Measurements from ENCODE around the gene MTMR4.

MTMR4 gene

GRCh38 chr17:58531661-58532554 is 17.5 kb upstream of the MTMR4 start:
- H3K27ac Mint-ChIP-seq = no peak overlapping the region
- H3K4me1 Mint-ChIP-seq (ENCODE audit: low read depth) = peaks cover 3% of the 10 kb centered on the region
- H3K9me3 Mint-ChIP-seq = no peaks in the 10 kb centered on the region
- H3K36me3 Mint-ChIP-seq (ENCODE audit: low read depth) = no peaks in the 10 kb centered on the region
- peaks cover 42% of the 10 kb centered on the region for H3K27me3 Mint-ChIP-seq
- H3K4me3 Mint-ChIP-seq = peak overlapping the region; percentile 47

GRCh38 chr17:58531122-58531521 is 16.7 kb upstream of the MTMR4 start:
- H3K4me3 Mint-ChIP-seq = peak overlapping the region; percentile 13
- H3K27ac Mint-ChIP-seq = no peak overlapping the region
- H3K4me1 Mint-ChIP-seq (ENCODE audit: low read depth) = peaks cover 3% of the 10 kb centered on the region
- H3K9me3 Mint-ChIP-seq = no peaks in the 10 kb centered on the region
- H3K36me3 Mint-ChIP-seq (ENCODE audit: low read depth) = no peaks in the 10 kb centered on the region
- H3K27me3 Mint-ChIP-seq = peaks cover 42% of the 10 kb centered on the region

- H3K9me3 Mint-ChIP-seq = no peaks in the 10 kb centered on the region
- H3K36me3 Mint-ChIP-seq (ENCODE audit: low read depth) = no peaks in the 10 kb centered on the region
- peaks cover 42% of the 10 kb centered on the region for H3K27me3 Mint-ChIP-seq
- H3K27ac Mint-ChIP-seq = no peak overlapping the region
- peak overlapping the region; percentile 13 for H3K4me3 Mint-ChIP-seq
- H3K4me1 Mint-ChIP-seq (ENCODE audit: low read depth) = peaks cover 3% of the 10 kb centered on the region
Observed at GRCh38 chr17:58530655-58531054, 16.2 kb upstream of the MTMR4 start.

- H3K4me3 Mint-ChIP-seq = no peak overlapping the region
- H3K27me3 Mint-ChIP-seq = peaks cover 30% of the 10 kb centered on the region
Observed at GRCh38 chr17:58529275-58529674, 14.8 kb upstream of the MTMR4 start.

GRCh38 chr17:58528443-58528842 is 14.0 kb upstream of the MTMR4 start:
- peaks cover 3% of the 10 kb centered on the region for H3K4me1 Mint-ChIP-seq (ENCODE audit: low read depth)
- no peaks in the 10 kb centered on the region for H3K9me3 Mint-ChIP-seq
- no peak overlapping the region for H3K27ac Mint-ChIP-seq
- H3K27me3 Mint-ChIP-seq = peaks cover 28% of the 10 kb centered on the region
- no peaks in the 10 kb centered on the region for H3K36me3 Mint-ChIP-seq (ENCODE audit: low read depth)
- no peak overlapping the region for H3K4me3 Mint-ChIP-seq

More at GRCh38 chr17:58529275-58529674, 14.8 kb upstream of the MTMR4 start:
- no peaks in the 10 kb centered on the region for H3K9me3 Mint-ChIP-seq
- no peak overlapping the region for H3K27ac Mint-ChIP-seq
- H3K36me3 Mint-ChIP-seq (ENCODE audit: low read depth) = no peaks in the 10 kb centered on the region
- peaks cover 3% of the 10 kb centered on the region for H3K4me1 Mint-ChIP-seq (ENCODE audit: low read depth)

- no peaks in the 10 kb centered on the region for H3K9me3 Mint-ChIP-seq
- no peak overlapping the region for H3K27ac Mint-ChIP-seq
- H3K36me3 Mint-ChIP-seq (ENCODE audit: low read depth) = no peaks in the 10 kb centered on the region
- peaks cover 3% of the 10 kb centered on the region for H3K4me1 Mint-ChIP-seq (ENCODE audit: low read depth)
- H3K27me3 Mint-ChIP-seq = peaks cover 23% of the 10 kb centered on the region
- H3K4me3 Mint-ChIP-seq = no peak overlapping the region
Observed at GRCh38 chr17:58527949-58528348, 13.5 kb upstream of the MTMR4 start.

- H3K27me3 Mint-ChIP-seq = peaks cover 16% of the 10 kb centered on the region
- H3K36me3 Mint-ChIP-seq (ENCODE audit: low read depth) = no peaks in the 10 kb centered on the region
- no peaks in the 10 kb centered on the region for H3K9me3 Mint-ChIP-seq
- peaks cover 3% of the 10 kb centered on the region for H3K4me1 Mint-ChIP-seq (ENCODE audit: low read depth)
- H3K27ac Mint-ChIP-seq = no peak overlapping the region
- no peak overlapping the region for H3K4me3 Mint-ChIP-seq
Observed at GRCh38 chr17:58527306-58527705, 12.9 kb upstream of the MTMR4 start.

- Mint-ChIP-seq H3K9me3 (no peaks in the 10 kb centered on the region), H3K4me1 (ENCODE audit: low read depth) (peaks cover under 1% of the 10 kb centered on the region), H3K36me3 (ENCODE audit: low read depth) (no peaks in the 10 kb centered on the region), H3K27ac (no peak overlapping the region), H3K27me3 (peaks cover 9% of the 10 kb centered on the region), H3K4me3 (no peak overlapping the region)
Observed at GRCh38 chr17:58525239-58525638, 10.8 kb upstream of the MTMR4 start.

GRCh38 chr17:58521680-58522079 is 7.2 kb upstream of the MTMR4 start:
- H3K4me3 Mint-ChIP-seq = no peak overlapping the region
- peaks cover 4% of the 10 kb centered on the region for H3K27me3 Mint-ChIP-seq
- no peaks in the 10 kb centered on the region for H3K9me3 Mint-ChIP-seq
- no peak overlapping the region for H3K27ac Mint-ChIP-seq
- H3K4me1 Mint-ChIP-seq (ENCODE audit: low read depth) = peaks cover 25% of the 10 kb centered on the region
- peaks cover 4% of the 10 kb centered on the region for H3K36me3 Mint-ChIP-seq (ENCODE audit: low read depth)

- peaks cover 32% of the 10 kb centered on the region for H3K4me1 Mint-ChIP-seq (ENCODE audit: low read depth)
- H3K9me3 Mint-ChIP-seq = no peaks in the 10 kb centered on the region
- H3K27ac Mint-ChIP-seq = no peak overlapping the region
- H3K4me3 Mint-ChIP-seq = no peak overlapping the region
- peaks cover 4% of the 10 kb centered on the region for H3K36me3 Mint-ChIP-seq (ENCODE audit: low read depth)
- H3K27me3 Mint-ChIP-seq = peaks cover 4% of the 10 kb centered on the region
Observed at GRCh38 chr17:58520843-58521430, 6.5 kb upstream of the MTMR4 start.

- Mint-ChIP-seq H3K9me3 (no peaks in the 10 kb centered on the region), H3K27ac (peak overlapping the region; percentile 96), H3K4me1 (ENCODE audit: low read depth) (peaks cover 50% of the 10 kb centered on the region), H3K27me3 (peaks cover 4% of the 10 kb centered on the region), H3K36me3 (ENCODE audit: low read depth) (peaks cover 11% of the 10 kb centered on the region), H3K4me3 (peak overlapping the region; percentile 93)
Observed at GRCh38 chr17:58517928-58518609, 3.6 kb upstream of the MTMR4 start.

- Mint-ChIP-seq H3K4me3 (peak overlapping the region; percentile 93), H3K4me1 (ENCODE audit: low read depth) (peaks cover 55% of the 10 kb centered on the region), H3K27me3 (peaks cover 4% of the 10 kb centered on the region)
Observed at GRCh38 chr17:58517378-58517927, 3.0 kb upstream of the MTMR4 start.

GRCh38 chr17:58516644-58517377 is 2.4 kb upstream of the MTMR4 start:
- Mint-ChIP-seq H3K27ac (peak overlapping the region; percentile 96), H3K4me3 (peak overlapping the region; percentile 93), H3K9me3 (no peaks in the 10 kb centered on the region), H3K27me3 (peaks cover 4% of the 10 kb centered on the region), H3K4me1 (ENCODE audit: low read depth) (peaks cover 60% of the 10 kb centered on the region), H3K36me3 (ENCODE audit: low read depth) (peaks cover 23% of the 10 kb centered on the region)

More at GRCh38 chr17:58517378-58517927, 3.0 kb upstream of the MTMR4 start:
- Mint-ChIP-seq H3K36me3 (ENCODE audit: low read depth) (peaks cover 16% of the 10 kb centered on the region), H3K27ac (peak overlapping the region; percentile 96), H3K9me3 (no peaks in the 10 kb centered on the region)

GRCh38 chr17:58515286-58515685 is 848 bp upstream of the MTMR4 start:
- Mint-ChIP-seq H3K36me3 (ENCODE audit: low read depth) (peaks cover 38% of the 10 kb centered on the region), H3K4me3 (peak overlapping the region; percentile 71), H3K9me3 (no peaks in the 10 kb centered on the region), H3K27ac (no peak overlapping the region), H3K4me1 (ENCODE audit: low read depth) (peaks cover 71% of the 10 kb centered on the region), H3K27me3 (peaks cover 4% of the 10 kb centered on the region)
